H1 (cell line): ENCODE results near the gene KLF8.

Experiments
- CBX5 ChIP-seq: fragments of 300-800, 300-1000 bp; sonication (generic); IDR thresholded peaks from 2 replicates; pipeline ENCODE4 v1.7.1; 2016; ENCODE audit warnings: antibody characterized with exemption, low read length, low read depth
- CTCF ChIP-seq, 3 experiments: IDR thresholded peaks; 1 replicate in 2 of 3; 2 replicates in 1 of 3; pipeline versions ENCODE4 v1.5.1 to v1.6.1; 2011; ENCODE audit warnings: low read length in 3 of 3, mild to moderate bottlenecking in 3 of 3, inconsistent platforms in 2 of 3, low read depth in 1 of 3, moderate library complexity in 1 of 3; ENCODE audit not compliant: insufficient read depth in 1 of 3; ENCODE audit errors: control extremely low read depth in 1 of 3
- EP300 ChIP-seq, 2 experiments: IDR thresholded peaks; 1 replicate in 1 of 2; 2 replicates in 1 of 2; pipeline ENCODE4 v1.6.1; 2011 to 2012; ENCODE audit warnings: low read depth in 2 of 2, low read length in 2 of 2, mild to moderate bottlenecking in 2 of 2, borderline replicate concordance in 1 of 2, inconsistent platforms in 1 of 2, moderate library complexity in 1 of 2
- TCF12 ChIP-seq: IDR thresholded peaks from 2 replicates; pipeline ENCODE4 v1.6.1; 2011; ENCODE audit warnings: low read depth, mild to moderate bottlenecking, low read length

DNA sequence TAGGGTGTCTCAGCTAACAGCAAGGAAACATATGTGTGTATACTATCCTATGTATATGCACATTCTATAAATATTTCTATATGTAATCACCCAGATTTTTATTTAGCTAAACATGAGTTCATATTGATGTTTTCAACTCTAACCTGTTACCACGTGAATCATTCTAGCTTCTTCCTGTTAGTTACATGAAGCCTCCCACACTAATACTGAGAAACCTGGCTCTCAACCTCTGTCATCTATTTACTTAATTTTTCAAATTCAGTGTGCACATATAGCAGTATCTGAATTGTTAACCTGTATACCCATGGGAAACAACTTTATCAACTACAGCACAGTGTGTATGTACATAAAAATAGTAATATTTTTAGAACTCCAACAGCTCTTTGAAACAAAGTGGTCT, 57.3 kb downstream of the KLF8 start:
- no peak for TF ChIP-seq CBX5
- TF ChIP-seq EP300 (IDR thresholded peaks at IDR 0.05; ENCODE audit: borderline replicate concordance in 1 of 2, low read depth in 2 of 2, low read length in 2 of 2) = no peak
- no peak for TF ChIP-seq CTCF (IDR thresholded peaks at IDR 0.05; ENCODE audit: control extremely low read depth in 1 of 3, insufficient read depth in 1 of 3, low read depth in 1 of 3, low read length in 3 of 3)
- TF ChIP-seq TCF12 = no peak
